ENCODE measurements around the gene WDR64.

- TF ChIP-seq POLR2A (IDR thresholded peaks at IDR 0.05) (no peak), CTCF (IDR thresholded peaks at IDR 0.05) (no peak)
Observed at GRCh38 chr1:241715956-241716355, 63.9 kb downstream of the WDR64 start.
